ENCODE data around the gene RFNG.

GRCh38 chr17:82087961-82088837 lies 36.6 kb upstream of the RFNG start:
- TF ChIP-seq CTCF (IDR thresholded peaks at IDR 0.05): no peak
- no peak for TF ChIP-seq POLR2A (IDR thresholded peaks at IDR 0.05)

Measured in uterus (tissue), 2 donors.